K562 (cell line): Measurements from ENCODE around the gene AREL1. TPM values are rescaled to one million over a fixed set of nuclear protein-coding genes. Genes with fewer than 3 reads are reported as not detected.

ENCODE experiments used
- FOS ChIP-seq: IDR thresholded peaks from 3 replicates; pipeline ENCODE4 v1.6.1; 2011; ENCODE audit not compliant: insufficient read length; ENCODE audit errors: extremely low read depth
- FOXA1 ChIP-seq: fragments of 450-650 bp; IDR thresholded peaks from 2 replicates; pipeline ENCODE4 v1.6.1; 2016; ENCODE audit warnings: mild to moderate bottlenecking, borderline replicate concordance
- GABPB1 ChIP-seq: sonication (generic); formaldehyde crosslinking; IDR thresholded peaks from 2 replicates; pipeline ENCODE4 v1.8.0; 2022; ENCODE audit warnings: mild to moderate bottlenecking, missing genetic modification reagents
- HDAC3 ChIP-seq: fragments of 450-650 bp; IDR thresholded peaks from 2 replicates; pipeline ENCODE4 v1.6.1; 2018; ENCODE audit warnings: borderline replicate concordance, mild to moderate bottlenecking, moderate library complexity; ENCODE audit not compliant: partially characterized antibody
- HMGN3 ChIP-seq: IDR thresholded peaks from 2 replicates; pipeline ENCODE4 v1.6.1; 2011; ENCODE audit warnings: borderline replicate concordance, low read depth, mild to moderate bottlenecking, mixed read lengths, low read length; ENCODE audit not compliant: insufficient read length; ENCODE audit errors: extremely low read depth
- ILK ChIP-seq: fragments of 450-650 bp; IDR thresholded peaks from 2 replicates; pipeline ENCODE4 v1.6.1; 2016; ENCODE audit warnings: missing genetic modification characterization, low read depth, mild to moderate bottlenecking, missing compliant biosample characterization, moderate library complexity, borderline replicate concordance
- LEF1 ChIP-seq: fragments of 450-650 bp; IDR thresholded peaks from 2 replicates; pipeline ENCODE4 v1.6.1; 2016; ENCODE audit warnings: mild to moderate bottlenecking
- NCOA1 ChIP-seq: fragments of 450-650 bp; IDR thresholded peaks from 2 replicates; pipeline ENCODE4 v1.6.1; 2016; ENCODE audit warnings: low read depth
- NR3C1 ChIP-seq: sonication (generic); formaldehyde crosslinking; IDR thresholded peaks from 2 replicates; pipeline ENCODE4 v1.8.1; 2022; ENCODE audit warnings: missing genetic modification reagents
- POLR2A ChIP-seq: fragments of 450-650 bp; conservative IDR thresholded peaks from 2 replicates; pipeline ENCODE4 v1.6.1; 2016
- POLR3G ChIP-seq: IDR thresholded peaks from 2 replicates; pipeline ENCODE4 v1.6.1; 2011; ENCODE audit not compliant: insufficient read length, insufficient replicate concordance; ENCODE audit errors: extremely low read depth
- RBM14 ChIP-seq: fragments of 200-400 bp; formaldehyde crosslinking; IDR thresholded peaks from 2 replicates; pipeline ENCODE4 v1.6.1; 2018; ENCODE audit warnings: low read depth, mild to moderate bottlenecking, low read length, moderate library complexity, borderline replicate concordance; ENCODE audit not compliant: insufficient read depth
- SMARCE1 ChIP-seq: fragments of 450-650 bp; IDR thresholded peaks from 2 replicates; pipeline ENCODE4 v1.7.1; 2016; ENCODE audit warnings: mild to moderate bottlenecking
- ZBTB7A ChIP-seq: IDR thresholded peaks from 2 replicates; pipeline ENCODE4 v1.6.1; 2011; ENCODE audit warnings: low read depth, mild to moderate bottlenecking, low read length, moderate library complexity, borderline replicate concordance; ENCODE audit not compliant: control insufficient read depth
- ZMIZ1 ChIP-seq, 2 experiments: fragments of 150-350 bp in 1 of 2; IDR thresholded peaks; 2 replicates each; pipeline ENCODE4 v1.6.1; 2012 to 2016; ENCODE audit warnings: low read depth in 2 of 2, low read length in 2 of 2, mild to moderate bottlenecking in 1 of 2, moderate library complexity in 1 of 2
- polyA plus RNA-seq, 8 experiments: library from polyadenylated mRNA; depleted of rRNA in 4 of 8; stranded (reverse) in 5 of 8; unstranded in 3 of 8; fragments of >200 nt; fragmentation: Nextera tagmentation in 2 of 8; fragmentation: Illumina TruSeq in 1 of 8; extraction: Ambion mirVana in 2 of 8; extraction: Trizol in 1 of 8; gene quantifications; 2 replicates each; pipeline versions ENCODE4 v1.2.1 to v1.2.3, GENCODE V29; 2011 to 2014; ENCODE audit warnings: inconsistent platforms in 1 of 8, missing spikeins in 1 of 8
- total RNA-seq, 7 experiments: library from RNA; depleted of rRNA in 6 of 7; stranded (reverse); fragments of >200 nt in 6 of 7; fragmentation: Illumina TruSeq in 2 of 7; extraction: Trizol in 2 of 7; gene quantifications; 2 replicates each; pipeline versions ENCODE4 v1.2.1 to v1.2.3, GENCODE V29; 2011 to 2021; ENCODE audit warnings: low replicate concordance in 1 of 7
- TF ChIP-seq, protein P1 (sequence below): fragments of 450-650 bp; formaldehyde crosslinking; IDR thresholded peaks from 2 replicates; pipeline ENCODE4 v1.4.0; 2022; ENCODE audit warnings: missing genetic modification characterization
- TF ChIP-seq, protein P2 (sequence below): fragments of 450-650 bp; IDR thresholded peaks from 2 replicates; pipeline ENCODE4 v1.6.1; 2018; ENCODE audit not compliant: partially characterized antibody
- TF ChIP-seq, protein P3 (sequence below): sonication (generic); formaldehyde crosslinking; IDR thresholded peaks from 2 replicates; pipeline ENCODE4 v1.8.0; 2022; ENCODE audit warnings: mild to moderate bottlenecking, missing genetic modification reagents, borderline replicate concordance

Gene AREL1
- total and polyA plus RNA-seq, 9 of the 15 experiments (the other 6 are each of a cell fraction or from before 2014, with no cell fraction given): 6.0 to 24.8 (median 16.6) TPM

DNA sequence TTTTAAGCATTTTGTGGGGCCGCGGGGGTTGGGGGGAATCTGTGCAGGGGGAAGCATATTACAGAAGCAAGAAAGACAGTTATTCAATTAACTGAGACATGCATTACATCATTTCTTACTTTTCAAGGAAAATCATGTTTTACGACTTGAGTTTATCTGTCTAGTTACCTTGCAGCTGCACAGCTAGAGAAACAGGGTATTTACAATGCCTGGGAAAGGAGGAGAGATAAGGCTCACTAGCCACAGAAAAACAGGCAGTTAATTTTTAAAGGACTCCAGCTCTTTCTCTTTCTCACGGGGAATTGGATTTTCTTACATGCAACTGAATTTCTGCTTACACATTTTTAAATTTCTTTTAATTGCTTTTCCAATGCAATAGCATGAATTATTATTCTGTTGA is 22.2 kb upstream of the AREL1 start (continued):
- TF ChIP-seq, protein P1, sequence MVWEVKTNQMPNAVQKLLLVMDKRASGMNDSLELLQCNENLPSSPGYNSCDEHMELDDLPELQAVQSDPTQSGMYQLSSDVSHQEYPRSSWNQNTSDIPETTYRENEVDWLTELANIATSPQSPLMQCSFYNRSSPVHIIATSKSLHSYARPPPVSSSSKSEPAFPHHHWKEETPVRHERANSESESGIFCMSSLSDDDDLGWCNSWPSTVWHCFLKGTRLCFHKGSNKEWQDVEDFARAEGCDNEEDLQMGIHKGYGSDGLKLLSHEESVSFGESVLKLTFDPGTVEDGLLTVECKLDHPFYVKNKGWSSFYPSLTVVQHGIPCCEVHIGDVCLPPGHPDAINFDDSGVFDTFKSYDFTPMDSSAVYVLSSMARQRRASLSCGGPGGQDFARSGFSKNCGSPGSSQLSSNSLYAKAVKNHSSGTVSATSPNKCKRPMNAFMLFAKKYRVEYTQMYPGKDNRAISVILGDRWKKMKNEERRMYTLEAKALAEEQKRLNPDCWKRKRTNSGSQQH: no peak
- TF ChIP-seq POLR2A: no peak
- peak; percentile 48; the same call in 1 of the 2 replicates for TF ChIP-seq FOXA1
- TF ChIP-seq GABPB1 (CRISPR knock-in tag): no peak
- TF ChIP-seq, protein P2, sequence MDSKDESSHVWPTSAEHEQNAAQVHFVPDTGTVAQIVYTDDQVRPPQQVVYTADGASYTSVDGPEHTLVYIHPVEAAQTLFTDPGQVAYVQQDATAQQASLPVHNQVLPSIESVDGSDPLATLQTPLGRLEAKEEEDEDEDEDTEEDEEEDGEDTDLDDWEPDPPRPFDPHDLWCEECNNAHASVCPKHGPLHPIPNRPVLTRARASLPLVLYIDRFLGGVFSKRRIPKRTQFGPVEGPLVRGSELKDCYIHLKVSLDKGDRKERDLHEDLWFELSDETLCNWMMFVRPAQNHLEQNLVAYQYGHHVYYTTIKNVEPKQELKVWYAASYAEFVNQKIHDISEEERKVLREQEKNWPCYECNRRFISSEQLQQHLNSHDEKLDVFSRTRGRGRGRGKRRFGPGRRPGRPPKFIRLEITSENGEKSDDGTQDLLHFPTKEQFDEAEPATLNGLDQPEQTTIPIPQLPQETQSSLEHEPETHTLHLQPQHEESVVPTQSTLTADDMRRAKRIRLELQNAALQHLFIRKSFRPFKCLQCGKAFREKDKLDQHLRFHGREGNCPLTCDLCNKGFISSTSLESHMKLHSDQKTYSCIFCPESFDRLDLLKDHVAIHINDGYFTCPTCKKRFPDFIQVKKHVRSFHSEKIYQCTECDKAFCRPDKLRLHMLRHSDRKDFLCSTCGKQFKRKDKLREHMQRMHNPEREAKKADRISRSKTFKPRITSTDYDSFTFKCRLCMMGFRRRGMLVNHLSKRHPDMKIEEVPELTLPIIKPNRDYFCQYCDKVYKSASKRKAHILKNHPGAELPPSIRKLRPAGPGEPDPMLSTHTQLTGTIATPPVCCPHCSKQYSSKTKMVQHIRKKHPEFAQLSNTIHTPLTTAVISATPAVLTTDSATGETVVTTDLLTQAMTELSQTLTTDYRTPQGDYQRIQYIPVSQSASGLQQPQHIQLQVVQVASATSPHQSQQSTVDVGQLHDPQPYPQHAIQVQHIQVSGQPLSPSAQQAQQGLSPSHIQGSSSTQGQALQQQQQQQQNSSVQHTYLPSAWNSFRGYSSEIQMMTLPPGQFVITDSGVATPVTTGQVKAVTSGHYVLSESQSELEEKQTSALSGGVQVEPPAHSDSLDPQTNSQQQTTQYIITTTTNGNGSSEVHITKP: no peak
- TF ChIP-seq RBM14: no peak
- TF ChIP-seq FOS: no peak
- TF ChIP-seq SMARCE1: peak; percentile 81
- TF ChIP-seq, protein P3, sequence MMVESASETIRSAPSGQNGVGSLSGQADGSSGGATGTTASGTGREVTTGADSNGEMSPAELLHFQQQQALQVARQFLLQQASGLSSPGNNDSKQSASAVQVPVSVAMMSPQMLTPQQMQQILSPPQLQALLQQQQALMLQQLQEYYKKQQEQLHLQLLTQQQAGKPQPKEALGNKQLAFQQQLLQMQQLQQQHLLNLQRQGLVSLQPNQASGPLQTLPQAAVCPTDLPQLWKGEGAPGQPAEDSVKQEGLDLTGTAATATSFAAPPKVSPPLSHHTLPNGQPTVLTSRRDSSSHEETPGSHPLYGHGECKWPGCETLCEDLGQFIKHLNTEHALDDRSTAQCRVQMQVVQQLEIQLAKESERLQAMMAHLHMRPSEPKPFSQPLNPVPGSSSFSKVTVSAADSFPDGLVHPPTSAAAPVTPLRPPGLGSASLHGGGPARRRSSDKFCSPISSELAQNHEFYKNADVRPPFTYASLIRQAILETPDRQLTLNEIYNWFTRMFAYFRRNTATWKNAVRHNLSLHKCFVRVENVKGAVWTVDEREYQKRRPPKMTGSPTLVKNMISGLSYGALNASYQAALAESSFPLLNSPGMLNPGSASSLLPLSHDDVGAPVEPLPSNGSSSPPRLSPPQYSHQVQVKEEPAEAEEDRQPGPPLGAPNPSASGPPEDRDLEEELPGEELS: no peak
- TF ChIP-seq NR3C1 (CRISPR knock-in tag): no peak
- peak; percentile 75; the same call in 1 of the 2 replicates for TF ChIP-seq LEF1
- TF ChIP-seq ZMIZ1 (IDR thresholded peaks at IDR 0.05; ENCODE audit: low read depth in 2 of 2, low read length in 2 of 2): 0 out of 4 replicates have a peak, but pooled peaks of 1 of the 2 experiments have one; percentile 48
- peak; percentile 40; the same call in 1 of the 2 replicates for TF ChIP-seq NCOA1
- no peak for TF ChIP-seq HMGN3
- no peak for TF ChIP-seq ZBTB7A
- TF ChIP-seq HDAC3: peak; percentile 75
- no peak for TF ChIP-seq POLR3G
- TF ChIP-seq ILK (tag): no peak
